GM21360 (cell line): ENCODE measurements around the gene C12orf42.
"Not testable (repeated sequence)": the region's sequence is repeated elsewhere in the genome, so short reads cannot be mapped to it uniquely, and the experiment has no call there.

Experiments
- ATAC-seq: cut with Tn5 transposase; IDR thresholded peaks from one replicate; pipeline ENCODE4 v1.9.1; 2021; ENCODE audit warnings: mild to moderate bottlenecking, moderate library complexity; ENCODE audit not compliant: unreplicated experiment

The C12orf42 gene

GRCh38 chr12:103425674-103426073 is 70.1 kb downstream of the C12orf42 start:
- ATAC-seq, result not testable (repeated sequence)

GRCh38 chr12:103424849-103425586 is 70.8 kb downstream of the C12orf42 start:
- not testable (repeated sequence) for ATAC-seq

GRCh38 chr12:103423516-103423910 is 72.3 kb downstream of the C12orf42 start:
- ATAC-seq, result no peak

GRCh38 chr12:103422746-103423515 is 72.8 kb downstream of the C12orf42 start:
- no peak for ATAC-seq

GRCh38 chr12:103422328-103422727 is 73.4 kb downstream of the C12orf42 start:
- no peak for ATAC-seq

- ATAC-seq, result no peak
Observed at GRCh38 chr12:103421402-103421801, 74.4 kb downstream of the C12orf42 start.

GRCh38 chr12:103415681-103416080 is 80.1 kb downstream of the C12orf42 start:
- ATAC-seq, result no peak

GRCh38 chr12:103401421-103401820 is 94.3 kb downstream of the C12orf42 start:
- no peak for ATAC-seq

GRCh38 chr12:103399986-103400385 is 95.8 kb downstream of the C12orf42 start:
- no peak for ATAC-seq

GRCh38 chr12:103397536-103397935 is 98.2 kb downstream of the C12orf42 start:
- ATAC-seq, result no peak

- ATAC-seq, result peak; percentile 78
Observed at GRCh38 chr12:103392722-103393121, 103.0 kb downstream of the C12orf42 start.

GRCh38 chr12:103391103-103391502 is 104.7 kb downstream of the C12orf42 start:
- no peak for ATAC-seq

GRCh38 chr12:103387385-103387784 is 108.4 kb downstream of the C12orf42 start:
- ATAC-seq, result no peak

- no peak for ATAC-seq
Observed at GRCh38 chr12:103386451-103386850, 109.3 kb downstream of the C12orf42 start.

GRCh38 chr12:103382736-103383346 is 112.9 kb downstream of the C12orf42 start:
- no peak for ATAC-seq

GRCh38 chr12:103382119-103382518 is 113.6 kb downstream of the C12orf42 start:
- ATAC-seq, result no peak

- no peak for ATAC-seq
Observed at GRCh38 chr12:103379670-103380069, 116.1 kb downstream of the C12orf42 start.

- no peak for ATAC-seq
Observed at GRCh38 chr12:103373088-103373523, 122.7 kb downstream of the C12orf42 start.

GRCh38 chr12:103369929-103370328 is 125.8 kb downstream of the C12orf42 start:
- ATAC-seq, result peak; percentile 68

- no peak for ATAC-seq
Observed at GRCh38 chr12:103368167-103368566, 127.6 kb downstream of the C12orf42 start.

GRCh38 chr12:103354403-103354802 is 141.4 kb downstream of the C12orf42 start:
- no peak for ATAC-seq

GRCh38 chr12:103353913-103354312 is 141.9 kb downstream of the C12orf42 start:
- ATAC-seq, result no peak
